Stimulated activated naive CD4-positive, alpha-beta T cell (primary cell): Measurements from ENCODE around the gene ICE1.
"Not testable (repeated sequence)": the region's sequence is repeated elsewhere in the genome, so short reads cannot be mapped to it uniquely, and the experiment has no call there.

Source experiments
- DNase-seq, 6 experiments: peaks; one replicate each; lab custom pipeline; 2025; lab: John Stamatoyannopoulos, UW

ICE1 gene

DNA sequence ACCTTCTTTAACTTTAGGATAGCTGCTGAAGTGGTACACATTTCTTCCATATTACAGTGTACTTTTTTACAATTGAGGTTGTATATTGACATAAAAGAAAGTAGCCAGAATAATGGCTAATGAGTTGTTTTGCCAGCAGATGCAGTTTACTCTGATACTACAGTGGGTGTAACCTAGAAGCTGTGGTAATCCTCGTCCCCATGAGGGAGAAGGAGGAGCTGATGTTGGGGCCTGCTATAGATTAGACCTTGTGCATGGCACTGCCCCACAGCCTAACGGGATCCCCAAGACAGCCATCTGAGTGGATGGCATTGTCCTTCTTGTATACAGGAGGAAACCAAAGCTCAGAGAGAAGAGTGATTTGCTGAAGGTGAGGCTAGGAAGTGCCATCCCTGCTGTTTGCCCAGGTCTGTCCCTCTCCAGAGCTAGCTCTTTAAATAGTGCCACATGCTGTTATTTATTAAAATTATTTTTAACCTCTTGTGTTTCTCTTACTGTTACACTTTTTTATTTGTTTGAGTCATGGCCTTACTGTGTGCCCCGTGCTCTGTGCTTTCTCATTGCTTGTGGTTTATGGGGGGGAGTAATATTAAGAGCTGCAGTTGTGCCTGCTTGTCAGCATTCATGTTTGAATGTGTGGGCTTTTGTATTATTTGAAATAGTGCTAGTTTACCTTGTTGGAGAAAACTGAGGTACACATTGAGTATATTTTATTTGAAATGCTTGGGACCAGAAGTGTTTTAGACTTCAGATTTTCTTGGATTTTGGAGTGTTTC, 65.3 kb downstream of the ICE1 start:
- DNase-seq = no peak

DNA sequence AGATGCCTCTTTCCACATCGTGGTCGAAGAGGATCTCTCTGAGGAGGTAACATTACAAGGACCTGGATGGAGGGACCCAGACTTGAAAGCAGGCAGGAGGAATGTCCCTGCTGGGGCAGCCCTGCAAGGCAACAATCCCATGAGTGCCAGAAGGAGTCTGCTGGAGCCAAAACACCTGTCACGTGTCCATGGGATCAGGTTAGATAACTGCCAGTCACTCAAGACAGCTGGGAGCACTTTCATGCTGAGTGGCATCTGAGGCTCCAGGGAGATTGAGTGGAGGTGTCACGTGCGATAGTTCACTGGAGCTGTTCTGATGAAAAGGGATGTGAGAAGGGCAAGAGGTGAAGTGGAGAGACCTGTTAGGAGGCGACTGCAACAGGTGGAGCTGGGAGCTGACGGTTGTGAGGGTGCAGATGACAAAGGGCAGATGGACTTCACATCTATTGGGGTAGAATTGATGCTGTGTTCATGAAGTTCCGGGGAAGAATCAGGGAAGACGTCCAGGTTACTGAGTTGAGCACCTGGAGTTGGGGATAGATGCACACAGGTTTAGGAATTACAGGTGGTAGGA, 68.4 kb downstream of the ICE1 start:
- no peak for DNase-seq

DNA sequence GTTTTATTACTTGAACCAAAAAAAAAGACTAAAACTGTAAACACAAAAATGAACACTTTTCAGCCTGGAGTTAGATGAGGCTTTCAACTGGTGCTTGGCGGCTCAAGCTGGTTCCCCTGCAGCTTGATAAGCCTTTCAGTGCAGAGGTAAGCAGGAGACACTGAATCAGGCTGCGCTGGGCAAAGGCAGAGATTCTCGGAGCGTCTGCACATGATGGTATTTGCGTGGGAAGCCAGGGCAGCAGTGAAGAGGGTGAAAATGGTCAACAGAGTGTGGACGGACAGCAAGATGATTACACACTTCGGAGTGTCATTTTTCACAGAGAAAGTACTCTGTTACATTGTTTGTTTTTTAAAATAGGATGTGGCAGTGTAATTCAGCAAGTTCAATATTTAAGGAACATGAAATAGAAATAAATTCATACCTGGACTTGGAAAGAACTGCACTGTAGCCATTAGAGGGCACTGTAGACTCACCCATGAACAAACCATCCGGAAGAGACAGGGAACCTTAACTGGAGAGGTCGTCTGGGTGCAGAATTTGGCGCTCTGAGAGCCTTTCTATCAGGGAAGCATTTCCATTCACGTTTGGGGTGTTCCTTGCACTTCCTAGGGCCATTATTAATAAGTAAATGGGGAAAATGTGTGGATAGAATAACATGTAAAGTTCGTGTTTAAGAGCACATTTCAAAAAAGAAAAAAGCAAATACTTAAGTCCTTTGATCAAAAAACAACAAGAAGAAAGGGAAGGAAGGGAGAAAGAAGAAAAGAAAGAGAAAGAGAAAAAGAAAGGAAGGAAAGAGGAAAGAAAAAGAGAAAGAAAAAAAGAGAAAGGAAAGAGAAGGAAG, 69.8 kb downstream of the ICE1 start:
- DNase-seq = peak in 5 of 6 experiments; percentile 15 to 65 (median 48)

DNA sequence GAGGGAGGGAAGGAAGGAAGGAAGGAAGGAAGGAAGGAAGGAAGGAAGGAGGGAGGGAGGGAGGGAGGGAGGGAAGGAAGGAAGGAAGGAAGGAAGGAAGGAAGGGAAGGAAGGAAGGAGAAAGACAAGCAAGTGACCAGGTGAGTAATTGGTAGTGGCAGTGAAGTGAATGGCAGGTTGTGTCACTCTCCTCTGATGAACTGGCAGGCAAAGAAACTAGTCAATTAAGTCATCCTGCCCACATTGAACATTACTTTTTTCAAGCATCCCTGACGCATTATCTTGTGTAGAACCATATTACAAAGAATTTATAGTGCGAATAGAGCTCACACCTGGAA, 70.4 kb downstream of the ICE1 start:
- DNase-seq = not testable (repeated sequence)

DNA sequence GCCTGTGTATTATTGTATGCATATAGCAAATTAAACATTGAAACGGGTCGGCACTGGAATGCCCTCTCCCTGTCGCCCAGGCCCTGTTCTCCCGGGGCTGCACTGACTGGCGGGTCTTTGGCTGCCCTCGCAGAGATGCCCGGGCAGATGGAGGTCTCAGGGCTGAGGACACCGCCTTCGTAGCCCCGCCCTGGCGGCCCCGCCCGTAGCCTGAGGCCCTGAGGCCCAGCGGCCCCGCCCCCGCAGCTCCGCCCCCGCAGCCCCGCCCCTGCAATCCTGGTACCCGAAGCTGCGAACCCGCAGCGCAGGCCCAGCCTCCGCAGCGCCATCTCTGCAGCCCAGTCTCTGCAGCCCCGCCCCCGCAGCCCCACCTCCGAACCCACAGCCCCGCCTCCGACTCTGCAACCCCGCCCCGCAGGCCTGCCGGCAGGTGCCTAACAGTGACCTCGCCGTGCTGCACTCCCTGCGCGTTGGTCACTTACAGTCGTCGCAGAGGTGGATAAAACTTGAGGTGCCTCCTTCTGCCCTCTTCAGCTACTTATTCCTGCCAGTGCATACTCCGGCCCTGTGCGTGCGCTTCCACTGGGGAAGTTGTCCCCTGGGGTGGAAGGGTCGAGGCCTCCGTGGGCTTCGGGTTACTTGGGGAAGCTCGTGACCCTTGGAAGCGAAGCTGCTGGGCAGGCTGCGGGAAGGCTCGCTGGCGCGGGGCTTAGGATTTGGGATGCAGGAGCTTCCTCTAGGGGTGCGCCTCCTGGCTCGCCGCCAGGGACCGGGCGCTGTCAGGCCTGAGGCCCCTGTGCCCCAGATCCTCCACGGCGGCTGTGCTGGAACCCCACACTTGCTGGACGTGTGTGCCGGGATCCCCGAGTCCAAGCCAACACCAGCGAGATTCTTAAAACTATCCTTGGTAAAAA, 72.3 kb downstream of the ICE1 start:
- DNase-seq = peak; percentile 78 to 84 (median 80)

DNA sequence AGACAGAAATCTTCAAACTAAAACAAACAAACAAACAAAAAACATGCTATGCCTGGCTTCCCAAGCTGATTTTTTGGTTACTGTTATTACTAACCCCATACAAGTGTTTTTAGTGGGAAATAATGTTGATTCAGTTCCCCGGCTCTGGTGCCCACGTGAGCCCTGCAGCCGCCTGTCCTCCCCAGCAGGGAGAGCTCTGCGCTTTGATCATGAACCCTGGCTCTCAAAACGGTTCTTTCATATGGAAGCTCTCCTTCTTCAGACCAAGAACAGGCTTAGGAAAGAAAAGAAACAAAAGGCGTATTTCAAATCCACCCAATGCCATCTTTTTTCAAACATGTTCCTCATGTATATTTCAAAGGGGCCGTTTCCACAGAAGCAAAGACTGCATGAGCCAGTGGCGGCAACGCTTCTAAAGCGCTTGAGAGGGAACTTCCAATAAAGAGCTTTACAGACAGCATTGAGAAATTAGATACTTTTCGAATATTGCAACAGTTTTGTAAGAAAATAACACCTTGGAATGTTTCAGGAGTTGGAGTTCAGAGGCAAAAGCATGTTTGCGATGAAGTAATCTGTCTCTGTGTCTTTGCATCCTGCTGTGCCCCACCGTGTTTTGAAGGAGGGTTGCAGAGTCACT, 74.8 kb downstream of the ICE1 start:
- DNase-seq = peak in 2 of 6 experiments; percentile 7 to 16

DNA sequence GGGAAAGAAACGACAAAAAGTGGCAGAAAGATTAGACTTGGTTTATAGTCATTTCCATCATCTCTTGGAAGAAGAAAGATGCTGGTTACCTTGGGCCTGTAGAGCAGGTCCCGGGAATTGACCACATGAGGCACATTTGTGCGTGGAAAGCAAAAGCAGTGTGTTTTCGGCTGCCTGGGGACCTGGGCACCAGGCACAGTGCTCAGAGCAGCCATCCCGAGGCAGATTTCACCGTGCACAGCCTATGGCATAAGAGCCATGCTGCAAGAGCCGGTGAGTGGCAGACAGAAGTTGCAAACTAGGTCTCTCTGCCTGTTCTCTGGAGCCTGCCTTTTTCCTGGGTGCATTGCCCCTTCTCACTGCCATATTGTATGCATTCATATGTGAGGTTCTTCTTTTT, 77.0 kb downstream of the ICE1 start:
- DNase-seq = no peak

DNA sequence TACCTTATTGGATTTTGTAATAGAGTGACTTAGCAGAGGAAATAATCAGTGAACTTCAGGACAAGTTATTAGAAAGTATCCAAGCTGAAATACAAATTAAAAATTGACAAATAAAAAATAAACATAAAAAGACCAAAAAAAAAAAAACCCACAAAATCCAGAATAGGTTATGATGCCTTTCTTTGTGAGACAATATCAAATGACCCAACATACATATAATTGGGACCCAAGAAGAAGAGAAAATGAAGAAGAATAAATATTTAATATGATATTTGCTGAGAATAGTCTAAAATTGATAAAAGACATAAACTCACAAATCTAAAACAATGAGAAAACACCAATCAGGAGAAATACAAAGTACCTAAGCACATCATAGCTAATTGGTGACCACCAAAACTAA, 81.8 kb downstream of the ICE1 start:
- DNase-seq = no peak

DNA sequence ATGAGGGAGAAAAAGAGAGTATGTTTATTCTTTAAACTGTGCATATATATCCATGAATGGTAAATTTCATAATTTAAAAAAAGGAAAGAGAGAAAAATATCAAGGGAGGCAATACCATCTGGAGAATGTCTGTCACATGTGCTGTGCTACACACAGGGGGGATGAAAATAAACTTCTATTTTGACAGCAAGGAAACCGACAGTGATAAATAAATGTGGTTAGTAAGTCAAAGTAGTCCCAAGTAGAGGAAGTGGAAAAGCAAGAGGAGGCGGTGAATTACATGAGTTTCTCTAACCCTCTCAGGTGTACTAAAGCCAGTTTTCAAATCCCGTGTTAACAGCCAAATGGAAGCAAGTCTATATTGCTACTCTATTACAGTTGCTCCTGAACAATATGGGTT, 83.3 kb downstream of the ICE1 start:
- no peak for DNase-seq

DNA sequence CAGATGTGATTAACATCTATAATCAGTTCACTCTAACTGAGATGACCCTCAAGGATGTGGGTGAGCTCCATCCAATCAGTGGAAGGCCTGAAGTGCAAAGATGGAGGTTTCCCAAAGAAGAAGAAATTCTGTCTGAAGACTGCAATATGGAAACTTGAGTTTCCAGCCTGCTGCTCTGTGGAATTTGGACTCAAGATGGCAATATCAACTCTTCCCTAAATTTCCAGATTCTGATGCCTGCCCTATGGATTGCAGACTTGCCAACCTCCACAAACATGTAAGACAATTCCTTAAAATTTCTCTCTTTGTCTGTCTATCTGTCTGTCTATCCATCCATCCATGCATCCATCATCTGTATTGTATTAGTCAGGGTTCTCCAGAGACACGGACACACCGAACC, 85.9 kb downstream of the ICE1 start:
- DNase-seq = no peak

DNA sequence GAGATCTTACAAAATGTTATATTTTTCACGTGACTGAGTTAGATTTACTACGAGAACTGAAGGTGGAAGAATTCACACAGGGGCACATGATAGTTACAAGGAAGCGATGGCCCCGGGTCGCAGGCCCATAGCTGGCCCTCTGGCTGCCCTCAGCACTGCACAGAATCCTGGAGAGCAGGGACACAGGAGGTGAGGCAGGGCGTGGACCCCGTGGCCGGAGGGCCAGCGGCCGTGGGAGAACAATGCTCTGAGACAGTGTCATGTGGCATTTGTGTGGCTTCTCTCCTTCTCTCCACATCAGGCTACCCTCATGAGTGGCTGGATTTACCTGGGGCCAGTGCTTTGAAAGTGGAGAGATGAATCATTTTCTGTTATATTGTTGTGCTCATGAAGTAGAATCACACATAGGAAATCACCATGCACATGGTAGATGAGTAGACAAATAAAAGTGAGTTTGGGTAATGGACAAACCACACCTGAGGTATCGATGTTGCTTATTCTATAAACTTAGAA, 89.5 kb downstream of the ICE1 start:
- DNase-seq = no peak

DNA sequence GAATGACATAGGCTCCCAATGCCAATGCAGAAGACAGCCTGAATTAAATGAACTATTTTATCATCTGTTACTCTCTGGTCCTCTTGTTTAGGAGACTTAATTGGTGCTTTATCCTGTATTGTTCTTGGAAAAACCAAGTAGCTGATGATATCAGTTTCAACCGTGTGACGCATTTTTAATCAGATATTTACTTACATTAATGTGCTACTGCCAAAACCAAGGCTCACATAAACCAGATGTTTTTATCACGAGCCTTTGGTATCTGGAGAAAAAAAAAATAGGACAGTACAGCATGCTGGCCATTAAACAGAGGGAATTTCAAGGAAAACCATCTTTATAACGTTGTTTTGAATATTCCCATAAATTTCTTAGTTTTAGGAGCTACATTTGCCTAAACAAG, 90.1 kb downstream of the ICE1 start:
- no peak for DNase-seq

DNA sequence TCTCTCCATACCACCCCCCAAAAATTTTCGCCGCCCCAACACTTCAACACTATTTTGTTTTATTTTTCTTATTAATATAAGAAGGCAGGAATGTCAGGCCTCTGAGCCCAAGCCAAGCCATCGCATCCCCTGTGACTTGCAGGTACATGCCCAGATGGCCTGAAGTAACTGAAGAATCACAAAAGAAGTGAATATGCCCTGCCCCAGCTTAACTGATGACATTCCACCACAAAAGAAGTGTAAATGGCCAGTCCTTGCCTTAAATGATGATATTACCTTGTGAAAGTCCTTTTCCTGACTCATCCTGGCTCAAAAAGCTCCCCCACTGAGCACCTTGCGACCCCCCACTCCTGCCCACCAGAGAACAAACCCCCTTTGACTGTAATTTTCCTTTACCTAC, 98.1 kb downstream of the ICE1 start:
- not testable (repeated sequence) for DNase-seq

DNA sequence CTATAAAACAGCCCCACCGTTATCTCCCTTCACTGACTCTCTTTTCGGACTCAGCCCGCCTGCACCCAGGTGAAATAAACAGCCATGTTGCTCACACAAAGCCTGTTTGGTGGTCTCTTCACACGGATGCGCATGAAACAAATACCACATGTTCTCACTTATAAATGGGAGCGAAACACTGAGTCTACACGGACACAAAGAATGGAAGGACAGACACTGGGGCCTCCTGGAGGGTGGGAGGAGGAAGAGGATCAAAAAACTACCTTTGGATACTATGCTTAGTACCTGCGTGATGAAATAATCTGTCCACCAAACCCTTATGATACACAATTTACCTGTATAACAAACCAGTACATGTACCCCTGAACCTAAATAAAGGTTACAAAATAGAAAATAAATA, 98.6 kb downstream of the ICE1 start:
- no peak for DNase-seq

DNA sequence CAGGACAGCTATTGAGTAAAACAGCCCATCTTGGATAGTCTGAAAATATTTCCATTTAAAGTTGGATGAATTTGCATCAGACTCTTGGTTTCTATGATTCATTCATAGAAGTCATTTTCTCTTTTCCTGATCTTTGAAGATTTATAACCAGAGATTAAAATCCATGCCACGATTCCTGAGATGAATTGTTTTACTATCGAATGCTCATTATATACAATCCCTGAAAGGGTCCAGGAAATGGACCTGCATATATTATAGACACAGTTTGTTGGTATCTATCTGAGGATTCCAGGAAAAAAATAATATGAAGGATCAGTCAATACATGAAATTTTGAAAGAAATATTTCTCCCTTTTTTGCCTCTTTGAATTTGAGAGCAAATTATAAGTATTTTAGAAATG, 99.0 kb downstream of the ICE1 start:
- no peak for DNase-seq

DNA sequence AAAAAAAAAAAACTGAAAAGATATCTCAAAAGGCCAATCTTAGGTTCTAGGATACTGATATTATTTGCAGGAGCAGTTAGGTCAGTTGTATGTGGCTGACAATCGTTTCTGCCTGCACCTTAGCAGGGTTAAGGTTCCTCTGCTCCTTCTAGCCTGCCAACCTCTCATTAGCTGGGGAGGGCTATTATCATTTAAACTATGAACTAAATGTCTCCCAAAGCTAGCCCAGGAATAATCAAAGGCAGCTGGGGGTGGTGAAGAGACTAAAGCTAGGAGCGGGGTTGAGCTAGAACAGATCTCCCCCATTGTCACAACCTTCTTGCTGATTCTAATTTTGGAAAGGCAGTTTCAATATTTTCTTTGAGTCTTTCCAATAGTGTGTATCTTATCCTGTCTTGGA, 99.9 kb downstream of the ICE1 start:
- DNase-seq = no peak

DNA sequence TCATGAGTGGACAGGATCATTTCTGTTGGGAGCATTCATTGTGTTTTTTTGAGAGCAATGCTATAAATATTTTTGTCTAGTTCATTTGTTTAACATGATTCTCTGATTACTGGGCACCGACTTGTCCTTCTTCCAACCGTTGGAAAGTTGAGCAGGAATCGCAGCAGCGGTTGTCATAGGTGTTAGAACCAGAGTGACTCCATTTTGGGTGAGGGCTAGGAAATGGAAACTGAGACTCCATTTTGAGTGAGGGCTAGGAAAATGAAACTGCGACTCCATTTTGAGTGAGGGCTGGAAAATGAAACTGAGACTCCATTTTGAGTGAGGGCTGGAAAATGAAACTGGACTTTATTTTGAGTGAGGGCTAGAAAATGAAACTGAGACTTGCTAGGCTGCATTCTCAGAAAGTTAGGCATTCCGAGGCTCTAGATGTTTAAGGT, 100.6 kb downstream of the ICE1 start:
- peak in 4 of 6 experiments; percentile 4 to 60 (median 57) for DNase-seq

DNA sequence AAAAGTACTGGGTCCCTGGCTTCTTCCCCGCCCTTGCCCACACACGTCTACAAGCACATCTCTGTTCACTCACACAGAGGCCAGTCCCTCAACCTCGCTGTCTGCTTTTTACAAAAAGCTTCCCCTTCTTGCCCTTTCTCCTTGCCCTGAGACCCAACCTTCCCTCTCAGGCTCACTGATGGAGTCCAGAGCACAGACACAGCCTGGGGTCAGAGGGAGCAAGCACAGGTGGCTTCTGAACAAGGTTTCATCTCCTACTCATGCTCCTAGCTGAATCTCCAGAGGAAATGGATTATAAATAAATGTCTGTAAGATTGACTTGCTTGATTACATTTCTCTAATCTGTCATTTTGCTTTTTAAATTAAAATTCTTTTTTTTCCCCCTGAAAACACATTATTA, 101.8 kb downstream of the ICE1 start:
- no peak for DNase-seq

DNA sequence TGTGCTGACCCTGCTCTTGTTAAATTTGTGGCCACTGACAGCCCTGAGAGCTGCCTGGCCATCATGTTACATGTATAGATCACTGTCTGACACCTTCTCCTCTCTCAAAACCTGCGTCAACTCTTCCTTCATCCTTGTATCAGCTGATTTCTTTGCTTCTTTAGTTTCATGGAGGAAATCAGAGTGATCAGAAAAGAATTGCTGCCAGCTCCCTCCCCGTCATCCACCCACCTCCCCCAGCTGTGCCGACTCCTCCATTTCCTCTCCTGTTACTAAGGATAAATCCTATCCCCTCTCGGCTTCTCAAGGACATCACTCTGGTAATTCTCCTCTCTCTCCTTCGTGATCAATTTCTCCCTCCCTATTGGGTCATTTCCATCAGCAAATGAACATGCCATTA, 108.9 kb downstream of the ICE1 start:
- DNase-seq = no peak

DNA sequence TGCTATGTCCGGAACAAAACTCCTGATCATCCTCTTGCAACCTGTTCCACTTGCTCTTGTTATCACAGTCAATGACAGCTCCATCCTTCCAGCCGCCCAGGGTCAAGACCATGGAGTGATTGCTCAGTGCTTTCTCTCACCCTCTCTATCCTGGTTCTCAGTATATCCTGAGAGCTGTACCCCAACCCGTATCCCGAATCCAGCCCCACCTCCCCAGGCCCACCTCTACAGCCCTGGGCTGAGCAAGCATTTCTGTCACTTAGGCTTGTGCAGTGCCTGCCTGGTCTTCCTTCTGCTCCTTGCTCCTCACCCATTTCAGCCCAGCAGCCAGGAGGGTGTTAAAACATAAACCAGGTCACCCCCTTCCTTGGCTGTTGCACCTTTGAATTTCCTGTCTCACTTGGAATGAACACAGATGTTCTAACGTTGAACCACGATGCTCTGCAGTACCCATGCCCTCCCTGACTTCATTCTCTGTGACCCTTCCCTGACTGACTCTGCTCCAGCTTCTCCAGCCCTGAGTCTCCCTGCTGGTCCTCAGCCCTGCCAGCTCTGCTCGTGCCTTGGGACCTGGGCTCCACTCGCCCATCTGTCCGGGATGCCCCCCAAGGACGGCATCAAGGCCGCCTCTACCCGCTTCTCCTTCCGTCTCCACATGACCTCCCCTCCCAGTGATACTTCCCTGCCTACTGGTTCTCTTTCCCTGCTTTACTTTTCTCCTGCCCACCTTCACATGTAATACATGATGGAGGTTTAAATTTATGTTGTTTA, 110.0 kb downstream of the ICE1 start:
- DNase-seq = no peak
